GM10248 (cell line): Measurements from ENCODE around the gene EID3.
"Not testable (repeated sequence)": the region's sequence is repeated elsewhere in the genome, so short reads cannot be mapped to it uniquely, and the experiment has no call there.

Source experiments
- CTCF ChIA-PET: fragments of 300-600 bp; sonication (Branson Sonifier 250); formaldehyde crosslinking; extraction: SDS; loops from one replicate; lab custom pipeline; 2021; ENCODE audit warnings: antibody characterized with exemption; lab: Yijun Ruan, JAX
- POLR2A ChIA-PET: fragments of 350-650 bp; sonication (Branson Sonifier 250); formaldehyde crosslinking; extraction: SDS; loops from one replicate; lab custom pipeline; 2020; ENCODE audit warnings: antibody characterized with exemption; lab: Yijun Ruan, JAX
- DNase-seq: peaks from one replicate; pipeline ENCODE4 v3.0.0; 2012; ENCODE audit errors: extremely low spot score
- CTCF ChIP-seq: IDR thresholded peaks from 2 replicates; pipeline ENCODE4 v1.5.1; 2012; ENCODE audit warnings: mild to moderate bottlenecking, low read depth; ENCODE audit errors: extremely low read depth, missing control alignments, control extremely low read depth

EID3 gene

GRCh38 chr12:104319918-104320626, 16.5 kb downstream of the EID3 start:
- DNase-seq = no peak
- ChIA-PET POLR2A (interaction anchor here (0.7 kb wide), 2 partner anchors 31 to 115 kb away, joined by 3 to 4 read pairs; no protein-coding TSS in a partner anchor), CTCF (interaction anchor here (0.9 to 1.8 kb wide), 2 partner anchors 14 to 62 kb away, joined by 3 to 6 read pairs; no protein-coding TSS in a partner anchor)
- TF ChIP-seq CTCF = no peak

- POLR2A ChIA-PET = interaction anchor here (0.7 kb wide), 2 partner anchors 32 to 115 kb away, joined by 3 to 4 read pairs; no protein-coding TSS in a partner anchor
Measured at GRCh38 chr12:104320627-104321024, 17.1 kb downstream of the EID3 start.

GRCh38 chr12:104321949-104322348, 18.4 kb downstream of the EID3 start:
- CTCF ChIA-PET = interaction anchor here (0.7 to 1.8 kb wide), 3 partner anchors 9 to 60 kb away, joined by 3 to 6 read pairs (median 4); no protein-coding TSS in a partner anchor
- POLR2A ChIA-PET = interaction anchor here (0.7 kb wide), 1 partner anchor 32 kb away, joined by 3 read pairs; no protein-coding TSS in a partner anchor
- no peak for TF ChIP-seq CTCF

More at GRCh38 chr12:104320627-104321024, 17.1 kb downstream of the EID3 start:
- TF ChIP-seq CTCF = no peak
- CTCF ChIA-PET = interaction anchor here (0.9 to 1.8 kb wide), 3 partner anchors 8 to 61 kb away, joined by 3 to 6 read pairs (median 4); no protein-coding TSS in a partner anchor
- no peak for DNase-seq

GRCh38 chr12:104322533-104322932, 19.0 kb downstream of the EID3 start:
- CTCF ChIA-PET = interaction anchor here (0.7 to 1.6 kb wide), 2 partner anchors 10 to 60 kb away, joined by 3 to 4 read pairs; no protein-coding TSS in a partner anchor
- DNase-seq, POLR2A ChIA-PET: not testable (repeated sequence)

More at GRCh38 chr12:104321949-104322348, 18.4 kb downstream of the EID3 start:
- no peak for DNase-seq

DNA sequence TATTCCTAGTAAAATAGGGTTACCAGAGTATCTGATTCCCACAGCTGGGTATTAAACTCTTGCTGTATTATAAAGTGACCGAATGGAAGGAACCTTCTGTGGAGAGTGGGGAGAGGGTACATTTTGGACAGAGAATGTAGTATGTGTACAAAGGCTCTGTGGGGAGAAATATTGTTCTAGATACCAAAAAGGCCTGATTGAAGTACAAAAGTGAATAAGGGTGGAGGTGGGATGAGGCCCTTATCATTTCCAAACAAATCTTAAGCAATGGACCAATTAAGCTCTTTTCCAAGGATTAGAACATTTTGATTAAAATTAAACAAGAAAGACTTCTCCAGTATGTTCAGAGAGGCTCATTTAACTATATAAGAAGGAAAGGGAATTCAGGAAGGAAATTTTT, 20.4 kb downstream of the EID3 start:
- POLR2A ChIA-PET = no interaction called here
- CTCF ChIA-PET = no interaction called here
- no peak for TF ChIP-seq CTCF
- DNase-seq = no peak

DNA sequence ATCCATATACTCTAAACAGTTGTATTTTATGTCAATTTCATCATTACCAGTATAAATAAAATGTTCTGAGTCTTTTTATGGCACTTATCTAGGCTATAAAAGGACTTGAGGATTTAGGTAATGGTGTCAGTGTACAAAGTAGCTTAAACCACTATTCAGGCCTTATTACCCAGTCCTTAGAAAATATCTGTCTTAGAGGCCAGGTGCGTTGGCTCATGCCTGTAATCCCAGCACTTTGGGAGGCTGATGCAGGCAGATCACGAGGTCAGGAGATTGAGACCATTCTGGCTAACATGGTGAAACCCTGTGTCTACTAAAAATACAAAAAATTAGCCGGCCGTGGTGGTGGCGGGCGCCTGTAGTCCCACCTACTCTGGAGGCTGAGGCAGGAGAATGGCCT, 24.7 kb downstream of the EID3 start:
- DNase-seq = not testable (repeated sequence)
- ChIA-PET POLR2A (interaction anchor here (0.6 kb wide), 1 partner anchor 1948 kb away, joined by 3 read pairs; no protein-coding TSS in a partner anchor), CTCF (interaction anchor here (0.6 to 3.8 kb wide), 2 partner anchors 7 to 30 kb away, joined by 3 to 13 read pairs; no protein-coding TSS in a partner anchor)

DNA sequence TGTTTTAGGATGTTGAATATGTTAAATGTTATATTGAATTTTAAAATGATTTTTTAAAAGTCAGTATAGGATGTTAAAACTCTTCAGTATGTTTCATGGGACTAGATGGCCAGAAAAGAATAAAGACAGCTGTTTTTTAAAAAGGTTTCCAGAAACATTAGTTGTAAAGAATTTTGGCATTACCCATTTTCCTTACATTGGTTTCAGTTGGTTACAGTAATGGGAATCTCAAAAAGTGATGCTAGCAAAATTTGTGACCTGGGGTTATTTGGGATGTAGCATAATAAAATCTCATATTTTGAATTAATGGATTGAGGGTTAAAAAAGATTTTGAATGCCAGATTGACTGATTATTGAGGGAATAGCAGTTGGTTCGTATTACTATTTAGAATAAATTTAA, 25.3 kb downstream of the EID3 start:
- CTCF ChIA-PET = no interaction called here
- TF ChIP-seq CTCF = no peak
- POLR2A ChIA-PET = interaction anchor here (0.6 kb wide), 1 partner anchor 1947 kb away, joined by 3 read pairs; no protein-coding TSS in a partner anchor
- no peak for DNase-seq
